Transverse colon (tissue), 4 donors: Measurements from ENCODE around the gene BMP6. TPM values are rescaled to one million over a fixed set of nuclear protein-coding genes. Genes with fewer than 3 reads are reported as not detected.
A peak's percentile ranks its signal among the peaks of the same experiment; 100 is the strongest.

ENCODE experiments used
- DNase-seq: peaks from one replicate; pipeline ENCODE4 v3.0.0-alpha.2; 2019
- H3K27ac ChIP-seq, 4 donors: fragments of 200-600 bp; sonication (generic); 2 replicates each; pipeline ENCODE4 v1.5.1; 2016 to 2018; ENCODE audit warnings: inconsistent platforms in 4 of 4
- H3K27me3 ChIP-seq: fragments of 200-600 bp; sonication (generic); 2 replicates; pipeline ENCODE4 v1.5.1; 2017; ENCODE audit warnings: inconsistent platforms
- H3K36me3 ChIP-seq, 4 donors: fragments of 200-600 bp; sonication (generic); 2 replicates each; pipeline ENCODE4 v1.5.1; 2017 to 2019; ENCODE audit warnings: inconsistent platforms in 4 of 4
- H3K4me1 ChIP-seq, 4 donors: fragments of 200-600 bp; sonication (generic); 2 replicates each; pipeline ENCODE4 v1.5.1; 2017 to 2020; ENCODE audit warnings: inconsistent platforms in 4 of 4
- H3K4me3 ChIP-seq, 4 donors: fragments of 200-600 bp; sonication (generic); 1 replicate in 1 of 4; 2 replicates in 3 of 4; pipeline versions ENCODE4 v1.5.1 to v1.6.1; 2017 to 2019; ENCODE audit warnings: inconsistent platforms in 4 of 4
- H3K9me3 ChIP-seq, 2 donors: fragments of 200-600 bp; sonication (generic); 2 replicates each; pipeline ENCODE4 v1.5.1; 2017 to 2019; ENCODE audit warnings: inconsistent platforms in 2 of 2
- EP300 ChIP-seq: sonication (generic); formaldehyde crosslinking; IDR thresholded peaks from one replicate; pipeline ENCODE4 v1.6.1; 2017; ENCODE audit warnings: antibody characterized with exemption, low read depth
- POLR2A ChIP-seq: fragments of 450-650 bp; IDR thresholded peaks from one replicate; pipeline ENCODE4 v1.6.1; 2016; ENCODE audit warnings: antibody characterized with exemption, mild to moderate bottlenecking, moderate library complexity
- POLR2AphosphoS5 ChIP-seq, 3 donors: sonication (generic); formaldehyde crosslinking; IDR thresholded peaks; one replicate each; pipeline ENCODE4 v1.6.1; 2016; ENCODE audit warnings: antibody characterized with exemption in 3 of 3
- WGBS, 2 donors: methylation state at CpG; one replicate each; pipeline ENCODE4 v1.1.5; 2018; ENCODE audit warnings: low coverage in 1 of 2; 5-methylcytosine and 5-hydroxymethylcytosine counted together
- in situ Hi-C, 4 donors: fragments of 200-750 bp; cut with MboI; loops; one replicate each; pipeline versions ENCODE4 v1.15.0 to v1.15.1; 2017; ENCODE audit warnings: low sequenced_read_pairs in 3 of 4, low pct_ligation_motif_present in 1 of 4, low pct_unique_long_range_greater_than_20kb in 1 of 4
- intact Hi-C: fragments of 100-400 bp; cut with DNase I; formaldehyde crosslinking; loops from one replicate; pipeline ENCODE4 v1.15.1; 2023; ENCODE audit warnings: low total_unique reads
- total RNA-seq, 4 donors: library from RNA; depleted of rRNA; stranded (reverse); fragments of >200 nt; gene quantifications; one replicate each; pipeline ENCODE4 v1.1.0, GENCODE V29; 2016
- TF ChIP-seq, protein P1 (sequence below), 5 experiments: fragments of 200-600 bp in 3 of 5; fragments of 450-650 bp in 2 of 5; sonication (generic) in 3 of 5; IDR thresholded peaks; 1 replicate in 2 of 5; 2 replicates in 3 of 5; pipeline ENCODE4 v1.5.1; 2016 to 2017; ENCODE audit warnings: antibody characterized with exemption in 5 of 5, inconsistent platforms in 3 of 5, mild to moderate bottlenecking in 2 of 5, moderate library complexity in 1 of 5

Gene BMP6
- total RNA-seq, 4 donors from 2014 or later = 1.1 to 12.7 (median 6.7) TPM

DNA sequence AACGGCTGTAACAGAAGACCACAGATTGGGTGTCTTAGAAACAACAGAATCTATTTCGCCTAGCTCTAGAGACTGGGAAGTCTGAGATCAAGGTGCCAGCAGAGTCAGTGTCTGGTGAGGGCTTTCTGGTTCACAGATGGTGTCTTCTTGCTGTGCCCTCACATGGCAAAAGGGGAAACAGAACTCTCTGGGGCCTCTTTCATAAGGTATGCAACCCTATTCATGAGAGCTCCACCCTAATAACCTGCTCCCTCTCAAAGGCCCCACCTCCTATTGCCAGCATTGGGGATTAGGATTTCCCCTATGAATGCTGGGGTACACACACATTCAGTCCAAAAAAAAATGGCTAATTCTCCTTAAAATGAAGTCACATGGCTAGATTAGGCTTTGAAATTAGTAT, 174.7 kb downstream of the BMP6 start:
- Histone ChIP-seq H3K9me3 (no peaks in the 10 kb centered on the region), H3K4me1 (peaks cover 0 to 10% (median 7%) of the 10 kb centered on the region in 4 donors), H3K36me3 (peaks cover 0 to 44% (median 14%) of the 10 kb centered on the region in 4 donors), H3K27ac (peak overlapping the region in 3 of 4 donors; percentile 14 to 69 (median 48)), H3K4me3 (no peak overlapping the region), H3K27me3 (no peaks in the 10 kb centered on the region)
- TF ChIP-seq, protein P1, sequence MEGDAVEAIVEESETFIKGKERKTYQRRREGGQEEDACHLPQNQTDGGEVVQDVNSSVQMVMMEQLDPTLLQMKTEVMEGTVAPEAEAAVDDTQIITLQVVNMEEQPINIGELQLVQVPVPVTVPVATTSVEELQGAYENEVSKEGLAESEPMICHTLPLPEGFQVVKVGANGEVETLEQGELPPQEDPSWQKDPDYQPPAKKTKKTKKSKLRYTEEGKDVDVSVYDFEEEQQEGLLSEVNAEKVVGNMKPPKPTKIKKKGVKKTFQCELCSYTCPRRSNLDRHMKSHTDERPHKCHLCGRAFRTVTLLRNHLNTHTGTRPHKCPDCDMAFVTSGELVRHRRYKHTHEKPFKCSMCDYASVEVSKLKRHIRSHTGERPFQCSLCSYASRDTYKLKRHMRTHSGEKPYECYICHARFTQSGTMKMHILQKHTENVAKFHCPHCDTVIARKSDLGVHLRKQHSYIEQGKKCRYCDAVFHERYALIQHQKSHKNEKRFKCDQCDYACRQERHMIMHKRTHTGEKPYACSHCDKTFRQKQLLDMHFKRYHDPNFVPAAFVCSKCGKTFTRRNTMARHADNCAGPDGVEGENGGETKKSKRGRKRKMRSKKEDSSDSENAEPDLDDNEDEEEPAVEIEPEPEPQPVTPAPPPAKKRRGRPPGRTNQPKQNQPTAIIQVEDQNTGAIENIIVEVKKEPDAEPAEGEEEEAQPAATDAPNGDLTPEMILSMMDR (IDR thresholded peaks at IDR 0.05) = no peak
- TF ChIP-seq POLR2AphosphoS5 (IDR thresholded peaks at IDR 0.05) = no peak
- no peak for TF ChIP-seq EP300
- no peak for TF ChIP-seq POLR2A
- intact Hi-C loops = no loop called here
- in situ Hi-C loops = no loop called here
- no peak for DNase-seq
- WGBS, 2 donors = 83% methylated on average over 2 of the region's 2 CpGs; no CpG with 5 or more reads in 1 of the 2 donors

DNA sequence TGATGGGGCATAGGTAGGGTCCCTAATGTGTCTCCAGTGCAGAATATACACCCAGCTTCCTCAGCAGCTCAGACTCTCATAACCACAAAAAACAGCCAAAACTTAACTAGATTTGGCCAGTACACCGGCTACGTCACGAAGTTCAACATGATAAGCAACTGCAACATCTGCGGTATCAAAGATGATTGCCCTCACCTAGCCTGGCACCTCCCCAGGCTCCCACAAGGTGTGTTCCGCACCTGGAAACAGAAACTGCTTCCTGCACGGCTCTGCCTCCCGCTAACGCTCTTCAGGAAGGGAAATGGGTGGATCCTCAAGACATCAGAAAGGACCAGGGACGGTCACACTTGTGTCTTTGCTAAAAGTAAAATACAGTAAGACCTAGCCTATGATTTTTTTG, 175.2 kb downstream of the BMP6 start:
- 65 to 75% methylated on average over 5 to 9 of the region's 9 CpGs for WGBS, 2 donors
- Histone ChIP-seq H3K4me3 (no peak overlapping the region), H3K36me3 (peaks cover 0 to 42% (median 14%) of the 10 kb centered on the region in 4 donors), H3K4me1 (peaks cover 0 to 10% (median 7%) of the 10 kb centered on the region in 4 donors), H3K27me3 (no peaks in the 10 kb centered on the region), H3K27ac (peak overlapping the region in 3 of 4 donors; percentile 14 to 69 (median 15)), H3K9me3 (no peaks in the 10 kb centered on the region)
- DNase-seq = peak; percentile 67
- in situ Hi-C loops (no loop called here), intact Hi-C loops (no loop called here)
- no peak for TF ChIP-seq POLR2A
- peak in 1 of 3 donors; percentile 22 for TF ChIP-seq POLR2AphosphoS5 (IDR thresholded peaks at IDR 0.05)

DNA sequence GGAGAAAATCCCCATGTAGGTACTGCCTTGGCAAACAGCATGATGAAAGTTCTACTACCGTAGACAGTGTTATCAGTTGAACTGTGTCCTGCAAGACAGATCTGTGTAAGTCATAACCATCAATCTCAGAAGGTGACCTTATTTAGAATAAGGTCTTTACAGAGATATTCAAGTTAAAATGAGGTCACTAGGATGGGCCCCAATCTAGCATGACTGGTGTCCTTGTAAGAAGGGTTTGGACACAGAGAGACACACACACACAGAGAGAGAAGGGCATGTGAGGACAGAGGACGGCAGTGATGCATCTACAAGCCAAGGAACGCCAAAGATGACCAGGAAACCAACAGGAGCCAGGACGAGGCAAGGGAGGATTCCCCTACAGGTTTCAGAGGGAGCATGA, 175.9 kb downstream of the BMP6 start:
- peaks cover 0 to 10% (median 7%) of the 10 kb centered on the region in 4 donors for H3K4me1 ChIP-seq
- in situ Hi-C loops (no loop called here), intact Hi-C loops (no loop called here)
- no peaks in the 10 kb centered on the region for H3K27me3 ChIP-seq
- H3K27ac ChIP-seq = peak overlapping the region in 2 of 4 donors; percentile 27 to 69
- no peak overlapping the region for H3K4me3 ChIP-seq
- H3K9me3 ChIP-seq = no peaks in the 10 kb centered on the region
- H3K36me3 ChIP-seq = peaks cover 0 to 35% (median 14%) of the 10 kb centered on the region in 4 donors
- WGBS, 2 donors = 75 to 76% methylated on average over 3 to 4 of the region's 4 CpGs
- TF ChIP-seq POLR2A (no peak), EP300 (no peak), POLR2AphosphoS5 (IDR thresholded peaks at IDR 0.05) (no peak)
- TF ChIP-seq, protein P1 (IDR thresholded peaks at IDR 0.05) = no peak
- DNase-seq = no peak

DNA sequence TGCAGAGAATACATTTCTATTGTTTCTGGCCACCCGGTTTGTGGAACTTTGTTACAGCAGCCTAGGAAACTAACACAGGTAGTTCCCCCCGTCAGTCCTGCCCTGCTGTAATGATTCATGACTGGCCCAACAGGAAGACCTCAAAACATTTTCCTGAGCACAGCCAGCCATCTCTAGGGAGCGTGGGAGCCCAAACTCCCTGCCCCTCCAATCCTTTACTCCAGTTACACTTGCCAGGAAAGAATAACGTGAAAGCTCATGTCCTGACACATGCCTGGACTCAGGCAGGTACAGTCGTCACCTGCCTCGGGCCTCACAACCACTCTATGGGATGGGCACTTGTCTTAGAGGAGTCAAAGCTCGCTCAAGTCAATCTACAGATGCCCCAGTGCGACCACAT, 176.3 kb downstream of the BMP6 start:
- H3K36me3 ChIP-seq = peaks cover 0 to 33% (median 14%) of the 10 kb centered on the region in 4 donors
- in situ Hi-C loops = no loop called here
- H3K27ac ChIP-seq = peak overlapping the region in 2 of 4 donors; percentile 27 to 69
- no peaks in the 10 kb centered on the region for H3K9me3 ChIP-seq
- no peak overlapping the region for H3K4me3 ChIP-seq
- no peak for DNase-seq
- TF ChIP-seq, protein P1 (IDR thresholded peaks at IDR 0.05) = no peak
- TF ChIP-seq POLR2AphosphoS5 (IDR thresholded peaks at IDR 0.05) = no peak
- no peak for TF ChIP-seq POLR2A
- TF ChIP-seq EP300 = no peak
- 96% methylated on average over 8 of the region's 8 CpGs; no CpG with 5 or more reads in 1 of the 2 donors for WGBS, 2 donors
- peaks cover 0 to 10% (median 7%) of the 10 kb centered on the region in 4 donors for H3K4me1 ChIP-seq
- intact Hi-C loops = no loop called here
- H3K27me3 ChIP-seq = no peaks in the 10 kb centered on the region

DNA sequence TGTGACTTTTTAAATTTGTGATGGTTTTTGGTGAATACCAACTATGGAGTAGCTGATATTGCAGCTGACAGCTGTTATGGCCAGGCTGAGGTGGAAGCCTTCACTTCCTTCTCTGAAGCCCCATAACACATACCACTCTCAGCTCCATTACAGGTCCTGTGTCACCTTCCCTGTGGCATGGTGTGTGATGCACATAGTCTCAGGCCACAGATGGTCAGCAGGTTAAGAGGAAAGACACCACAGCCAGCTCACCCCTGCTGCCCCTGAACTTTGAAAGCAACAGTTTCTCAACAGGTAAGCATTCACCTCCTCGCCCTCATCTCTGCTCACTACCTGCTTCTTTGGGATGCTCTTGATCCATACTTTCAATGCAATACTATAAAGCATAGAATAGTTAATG, 177.0 kb downstream of the BMP6 start:
- intact Hi-C loops = no loop called here
- no peaks in the 10 kb centered on the region for H3K27me3 ChIP-seq
- in situ Hi-C loops = no loop called here
- DNase-seq = no peak
- no peaks in the 10 kb centered on the region for H3K9me3 ChIP-seq
- 94 to 100% methylated on average over 1 of the region's 1 CpG for WGBS, 2 donors
- TF ChIP-seq EP300 = no peak
- TF ChIP-seq POLR2A = no peak
- TF ChIP-seq POLR2AphosphoS5 (IDR thresholded peaks at IDR 0.05) = no peak
- TF ChIP-seq, protein P1 (IDR thresholded peaks at IDR 0.05) = no peak
- H3K27ac ChIP-seq = peak overlapping the region in 2 of 4 donors; percentile 3 to 35
- H3K4me3 ChIP-seq = no peak overlapping the region
- peaks cover 0 to 27% (median 10%) of the 10 kb centered on the region in 4 donors for H3K36me3 ChIP-seq
- H3K4me1 ChIP-seq = peaks cover 0 to 10% (median 7%) of the 10 kb centered on the region in 4 donors
